Panc1 (cell line): Measurements from ENCODE around the gene FSD1L.
"Not testable (repeated sequence)": the region's sequence is repeated elsewhere in the genome, so short reads cannot be mapped to it uniquely, and the experiment has no call there.

Source experiments
- POLR2AphosphoS5 ChIP-seq: IDR thresholded peaks from 2 replicates; pipeline ENCODE4 v1.6.1; 2012; ENCODE audit warnings: mild to moderate bottlenecking, low read depth, low read length, moderate library complexity
- SIN3A ChIP-seq: IDR thresholded peaks from 2 replicates; pipeline ENCODE4 v1.6.1; 2012; ENCODE audit warnings: low read depth, mild to moderate bottlenecking, low read length, moderate library complexity, borderline replicate concordance; ENCODE audit not compliant: insufficient read depth
- TCF7L2 ChIP-seq: IDR thresholded peaks from 2 replicates; pipeline ENCODE4 v1.6.1; 2011; ENCODE audit warnings: mild to moderate bottlenecking, low read depth, low read length, inconsistent platforms
- TF ChIP-seq, protein P1 (sequence below): fragments of 450-650 bp; IDR thresholded peaks from 2 replicates; pipeline ENCODE4 v1.5.1; 2017; ENCODE audit warnings: mild to moderate bottlenecking
- TF ChIP-seq, protein P2 (sequence below), 2 experiments: IDR thresholded peaks; 2 replicates each; pipeline ENCODE4 v1.6.1; 2011 to 2012; ENCODE audit warnings: low read depth in 2 of 2, control low read depth in 1 of 2, low read length in 1 of 2, mild to moderate bottlenecking in 1 of 2, moderate library complexity in 1 of 2; ENCODE audit not compliant: insufficient read depth in 1 of 2

DNA sequence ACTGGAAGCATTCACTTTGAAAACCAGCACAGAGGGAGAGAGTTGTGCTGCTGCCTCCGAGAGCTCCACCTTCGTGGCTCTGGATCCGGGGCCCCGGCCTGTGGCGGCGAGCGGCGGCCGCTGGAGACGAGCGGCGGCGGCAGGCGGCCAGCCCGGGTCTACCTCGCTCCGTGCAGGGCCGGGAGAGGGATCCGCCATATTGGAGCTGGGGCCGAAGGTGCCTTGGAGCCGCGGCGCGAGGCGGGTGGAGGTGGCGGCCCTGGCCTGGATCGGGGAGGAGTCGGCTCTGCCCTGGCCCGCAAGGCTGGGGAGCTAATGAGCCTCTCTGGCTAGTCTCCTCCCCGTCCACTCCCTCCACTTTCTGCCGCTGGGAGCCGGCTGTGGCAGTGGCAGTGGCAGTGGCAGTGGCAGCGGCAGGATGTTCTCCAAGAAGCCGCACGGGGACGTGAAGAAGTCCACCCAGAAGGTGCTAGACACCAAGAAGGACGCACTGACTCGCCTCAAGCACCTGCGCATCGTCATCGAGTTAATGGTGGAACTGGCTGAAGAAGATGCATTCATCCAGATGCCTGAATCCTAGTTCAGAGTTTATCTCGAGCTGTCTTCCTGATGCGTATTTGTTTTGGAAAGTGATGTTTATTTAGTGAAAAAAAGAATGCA is 72.0 kb downstream of the FSD1L start:
- TF ChIP-seq, protein P1, sequence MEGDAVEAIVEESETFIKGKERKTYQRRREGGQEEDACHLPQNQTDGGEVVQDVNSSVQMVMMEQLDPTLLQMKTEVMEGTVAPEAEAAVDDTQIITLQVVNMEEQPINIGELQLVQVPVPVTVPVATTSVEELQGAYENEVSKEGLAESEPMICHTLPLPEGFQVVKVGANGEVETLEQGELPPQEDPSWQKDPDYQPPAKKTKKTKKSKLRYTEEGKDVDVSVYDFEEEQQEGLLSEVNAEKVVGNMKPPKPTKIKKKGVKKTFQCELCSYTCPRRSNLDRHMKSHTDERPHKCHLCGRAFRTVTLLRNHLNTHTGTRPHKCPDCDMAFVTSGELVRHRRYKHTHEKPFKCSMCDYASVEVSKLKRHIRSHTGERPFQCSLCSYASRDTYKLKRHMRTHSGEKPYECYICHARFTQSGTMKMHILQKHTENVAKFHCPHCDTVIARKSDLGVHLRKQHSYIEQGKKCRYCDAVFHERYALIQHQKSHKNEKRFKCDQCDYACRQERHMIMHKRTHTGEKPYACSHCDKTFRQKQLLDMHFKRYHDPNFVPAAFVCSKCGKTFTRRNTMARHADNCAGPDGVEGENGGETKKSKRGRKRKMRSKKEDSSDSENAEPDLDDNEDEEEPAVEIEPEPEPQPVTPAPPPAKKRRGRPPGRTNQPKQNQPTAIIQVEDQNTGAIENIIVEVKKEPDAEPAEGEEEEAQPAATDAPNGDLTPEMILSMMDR, result not testable (repeated sequence)
- TF ChIP-seq TCF7L2, POLR2AphosphoS5, SIN3A: not testable (repeated sequence)
- TF ChIP-seq, protein P2, sequence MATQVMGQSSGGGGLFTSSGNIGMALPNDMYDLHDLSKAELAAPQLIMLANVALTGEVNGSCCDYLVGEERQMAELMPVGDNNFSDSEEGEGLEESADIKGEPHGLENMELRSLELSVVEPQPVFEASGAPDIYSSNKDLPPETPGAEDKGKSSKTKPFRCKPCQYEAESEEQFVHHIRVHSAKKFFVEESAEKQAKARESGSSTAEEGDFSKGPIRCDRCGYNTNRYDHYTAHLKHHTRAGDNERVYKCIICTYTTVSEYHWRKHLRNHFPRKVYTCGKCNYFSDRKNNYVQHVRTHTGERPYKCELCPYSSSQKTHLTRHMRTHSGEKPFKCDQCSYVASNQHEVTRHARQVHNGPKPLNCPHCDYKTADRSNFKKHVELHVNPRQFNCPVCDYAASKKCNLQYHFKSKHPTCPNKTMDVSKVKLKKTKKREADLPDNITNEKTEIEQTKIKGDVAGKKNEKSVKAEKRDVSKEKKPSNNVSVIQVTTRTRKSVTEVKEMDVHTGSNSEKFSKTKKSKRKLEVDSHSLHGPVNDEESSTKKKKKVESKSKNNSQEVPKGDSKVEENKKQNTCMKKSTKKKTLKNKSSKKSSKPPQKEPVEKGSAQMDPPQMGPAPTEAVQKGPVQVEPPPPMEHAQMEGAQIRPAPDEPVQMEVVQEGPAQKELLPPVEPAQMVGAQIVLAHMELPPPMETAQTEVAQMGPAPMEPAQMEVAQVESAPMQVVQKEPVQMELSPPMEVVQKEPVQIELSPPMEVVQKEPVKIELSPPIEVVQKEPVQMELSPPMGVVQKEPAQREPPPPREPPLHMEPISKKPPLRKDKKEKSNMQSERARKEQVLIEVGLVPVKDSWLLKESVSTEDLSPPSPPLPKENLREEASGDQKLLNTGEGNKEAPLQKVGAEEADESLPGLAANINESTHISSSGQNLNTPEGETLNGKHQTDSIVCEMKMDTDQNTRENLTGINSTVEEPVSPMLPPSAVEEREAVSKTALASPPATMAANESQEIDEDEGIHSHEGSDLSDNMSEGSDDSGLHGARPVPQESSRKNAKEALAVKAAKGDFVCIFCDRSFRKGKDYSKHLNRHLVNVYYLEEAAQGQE (IDR thresholded peaks at IDR 0.05; ENCODE audit: insufficient read depth in 1 of 2, low read depth in 2 of 2, low read length in 1 of 2), result not testable (repeated sequence)
